ENCODE measurements around the gene MGAT4B. TPM values are rescaled to one million over a fixed set of nuclear protein-coding genes. Genes with fewer than 3 reads are reported as not detected.
A peak's percentile ranks its signal among the peaks of the same experiment; 100 is the strongest.

The MGAT4B gene
- total RNA-seq, 1 donor from 2014 or later, result 160 TPM

GRCh38 chr5:179762079-179762780 is 44.4 kb downstream of the MGAT4B start:
- intact Hi-C loops (cut with DNase I), result loop anchor here (5.0 kb wide), 1 partner anchor 700 kb away; the partner anchor contains the start of gene ZNF354C

GRCh38 chr5:179759581-179760551 is 46.8 kb downstream of the MGAT4B start:
- peak; percentile 65 for DNase-seq (ENCODE audit: low spot score)
- intact Hi-C loops (cut with DNase I), result loop anchor here (5.0 kb wide), 1 partner anchor 698 kb away; the partner anchor contains the start of gene ZNF354C

More at GRCh38 chr5:179762079-179762780, 44.4 kb downstream of the MGAT4B start:
- DNase-seq (ENCODE audit: low spot score), result peak; percentile 71

DNA sequence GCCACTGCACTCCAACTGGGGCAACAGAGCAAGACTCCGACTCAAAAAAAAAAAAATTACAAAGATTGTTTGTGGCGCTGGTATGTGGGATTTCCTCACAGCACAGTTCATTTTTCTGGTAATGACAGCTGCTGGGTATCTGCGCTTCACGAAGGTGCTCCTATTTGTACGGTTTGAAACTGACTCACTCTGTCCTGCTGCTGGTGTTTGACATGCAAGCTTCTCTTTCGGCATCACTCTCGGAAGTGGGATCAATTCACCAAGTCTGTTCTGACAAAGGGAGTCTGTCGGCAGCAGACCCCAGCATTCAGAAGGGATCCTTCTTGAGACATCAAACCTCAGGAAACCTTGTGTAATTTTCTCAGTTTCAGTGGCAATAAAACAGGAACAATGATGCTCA is 47.7 kb downstream of the MGAT4B start:
- intact Hi-C loops (cut with DNase I), result no loop called here
- peak; percentile 64 for DNase-seq (ENCODE audit: low spot score)

DNA sequence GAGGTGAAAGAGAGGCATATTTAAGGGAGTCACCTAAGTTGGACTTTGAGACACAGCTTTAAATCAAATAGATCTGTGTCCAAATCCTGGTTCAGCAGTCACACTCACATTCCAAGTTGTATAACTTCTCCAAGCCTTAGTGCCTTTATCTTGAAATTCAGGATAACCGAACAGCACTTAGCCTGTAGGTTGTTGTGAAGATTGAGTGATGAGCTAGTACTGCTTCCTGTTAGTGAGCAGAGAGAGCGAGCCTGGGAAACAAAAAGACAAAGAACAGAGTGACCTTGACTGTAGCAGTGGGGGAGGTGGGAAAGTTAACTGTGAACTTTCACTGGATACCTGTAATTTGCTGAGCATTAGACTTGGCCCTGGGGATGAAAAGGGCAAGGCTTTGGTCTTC is 51.6 kb downstream of the MGAT4B start:
- intact Hi-C loops (cut with DNase I), result no loop called here
- DNase-seq (ENCODE audit: low spot score), result no peak

DNA sequence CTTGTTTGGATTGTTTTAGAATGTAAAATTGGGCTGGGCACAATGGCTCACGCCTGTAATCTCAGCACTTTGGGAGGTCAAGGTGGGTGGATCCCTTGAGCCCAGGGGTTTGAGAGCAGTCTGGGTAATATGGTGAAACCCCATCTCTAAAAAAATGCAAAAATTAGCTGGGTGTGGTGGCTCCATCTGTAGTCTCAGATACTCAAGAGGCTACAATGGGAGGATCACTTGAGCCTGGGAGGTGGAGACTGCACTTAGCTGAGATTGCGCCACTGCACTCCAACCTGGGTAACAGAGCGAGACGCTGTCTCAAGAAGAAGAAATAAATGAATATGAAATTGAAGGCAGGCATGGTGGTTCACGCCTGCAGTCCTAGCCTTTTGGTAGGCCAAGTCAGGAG is 52.7 kb downstream of the MGAT4B start:
- intact Hi-C loops (cut with DNase I), result no loop called here
- no peak for DNase-seq (ENCODE audit: low spot score)

- DNase-seq (ENCODE audit: low spot score), result no peak
- intact Hi-C loops (cut with DNase I), result no loop called here
These were observed 56.7 kb downstream of the MGAT4B start for GRCh38 chr5:179749857-179750508.

DNA sequence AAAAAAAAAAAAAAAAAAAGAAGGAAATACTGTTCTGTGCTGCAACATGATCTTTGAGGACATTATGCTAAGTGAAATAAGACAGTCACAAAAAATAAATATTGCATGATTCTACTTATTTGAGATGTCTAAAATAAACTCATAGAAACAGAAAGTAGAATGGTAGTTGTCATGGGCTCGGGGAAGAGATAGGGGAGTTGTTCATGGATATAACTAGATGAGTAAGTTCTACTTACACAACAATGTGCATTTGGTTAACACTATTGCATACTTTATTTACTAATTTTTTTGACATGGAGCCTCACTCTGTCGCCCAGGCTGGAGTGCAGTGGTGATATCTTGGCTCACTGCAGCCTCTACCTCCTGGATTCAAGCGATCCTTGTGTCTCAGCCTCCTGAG is 58.9 kb downstream of the MGAT4B start:
- DNase-seq (ENCODE audit: low spot score), result no peak
- intact Hi-C loops (cut with DNase I), result no loop called here

Small RNAs within 50 kb of the gene (microRNA-seq; reads per million reads assigned to microRNA genes)
- 1.3 reads per million for gene MIR1229

Other genes starting within 250 kb of the MGAT4B start
- 222 TPM for gene HNRNPH1, start 183.2 kb downstream of the MGAT4B start, total RNA-seq
- not detected for gene CBY3, start 125.8 kb downstream of the MGAT4B start, total RNA-seq
- 542 TPM for gene CANX, start 107.9 kb downstream of the MGAT4B start, total RNA-seq
- gene MAML1, start 74.0 kb downstream of the MGAT4B start, total RNA-seq, result 13.2 TPM
- gene LTC4S, start 12.9 kb downstream of the MGAT4B start, total RNA-seq, result 12.8 TPM
- 372 TPM for gene SQSTM1, start 14.0 kb upstream of the MGAT4B start, total RNA-seq
- gene MRNIP, start 52.0 kb upstream of the MGAT4B start, total RNA-seq, result 15.3 TPM
- gene TBC1D9B, start 101.0 kb upstream of the MGAT4B start, total RNA-seq, result 41.3 TPM